Epithelial cell of proximal tubule (primary cell): Measurements from ENCODE around the gene PDE4D. TPM values are rescaled to one million over a fixed set of nuclear protein-coding genes. Genes with fewer than 3 reads are reported as not detected.

Experiments
- DNase-seq: peaks from one replicate; pipeline ENCODE4 v3.0.0-alpha.2; 2011; ENCODE audit warnings: low read depth
- H3K4me3 ChIP-seq: 2 replicates; pipeline ENCODE4 v1.5.1; 2011; ENCODE audit warnings: low read depth, mild to moderate bottlenecking, low read length
- CTCF ChIP-seq: conservative IDR thresholded peaks from 2 replicates; pipeline ENCODE4 v1.5.1; 2012; ENCODE audit warnings: low read depth, mild to moderate bottlenecking, low read length
- total RNA-seq: library from RNA; depleted of rRNA; stranded (reverse); fragments of >200 nt; gene quantifications from 2 replicates; pipeline ENCODE4 v1.2.3, GENCODE V29; 2015

Gene PDE4D
- total RNA-seq, 1 donor from 2014 or later: 18.4 TPM

DNA sequence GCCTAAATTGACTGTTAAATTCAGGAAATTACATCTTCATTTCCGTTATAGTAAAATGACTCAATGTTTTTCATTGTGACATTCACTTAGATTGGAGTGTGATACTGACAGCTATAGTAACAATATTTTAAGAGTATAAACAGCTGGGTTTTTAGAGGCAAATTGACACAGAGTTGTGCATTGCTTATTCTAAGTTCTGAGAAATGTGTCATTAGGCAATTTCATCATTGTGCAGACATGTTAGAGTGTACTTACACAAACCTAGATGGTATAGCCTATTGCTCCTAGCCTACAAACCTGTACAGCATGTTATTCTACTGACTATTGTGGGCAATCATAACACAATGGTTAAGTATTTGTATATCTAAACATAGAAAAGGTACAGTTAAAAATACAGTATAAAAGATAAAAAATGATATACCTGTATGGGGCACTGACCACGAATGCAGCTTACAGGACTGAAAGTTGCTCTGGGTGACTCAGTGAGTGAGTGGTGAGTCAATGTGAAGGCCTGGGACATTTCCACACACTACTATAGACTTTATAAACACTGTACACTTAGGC is 132.7 kb downstream of the PDE4D start:
- no peak overlapping the region for H3K4me3 ChIP-seq
- TF ChIP-seq CTCF: no peak
- DNase-seq: no peak

DNA sequence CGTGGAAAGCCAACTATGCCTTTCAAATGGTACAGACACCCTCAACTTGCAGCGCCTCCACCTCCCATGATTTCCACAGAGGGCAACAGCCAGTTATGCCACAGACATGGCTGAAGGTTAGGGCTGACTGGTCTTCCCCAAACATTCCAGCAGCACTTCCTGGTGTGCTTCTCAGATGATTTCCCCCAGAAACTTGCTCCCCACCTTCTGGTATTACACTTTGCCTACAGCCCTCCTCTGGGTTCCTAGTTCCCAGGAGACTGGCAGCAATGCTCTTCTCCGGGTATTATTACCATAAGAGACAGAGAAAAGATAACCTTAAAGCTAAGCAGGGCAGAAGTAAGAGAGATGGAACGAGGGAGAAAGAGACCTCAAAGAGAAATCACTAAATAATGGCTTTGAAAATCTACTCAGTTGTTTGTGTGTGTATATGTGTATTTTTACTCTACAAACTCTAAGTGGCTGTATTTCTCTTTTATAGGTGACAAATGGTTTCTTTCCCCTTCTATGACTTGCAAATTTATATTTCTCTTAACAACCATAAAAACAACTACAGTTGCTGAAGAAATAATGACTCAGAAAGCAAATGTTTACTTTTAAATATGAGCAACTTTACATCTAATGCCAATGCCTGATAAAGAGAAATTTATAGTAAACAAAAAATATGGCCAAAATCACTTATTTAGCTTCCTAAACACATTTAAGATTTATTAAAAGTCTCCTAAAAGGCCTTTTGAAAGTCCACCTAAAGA is 133.8 kb downstream of the PDE4D start:
- TF ChIP-seq CTCF: no peak
- no peak for DNase-seq
- no peak overlapping the region for H3K4me3 ChIP-seq

GRCh38 chr5:59758566-59758965 is 135.0 kb downstream of the PDE4D start:
- no peak for TF ChIP-seq CTCF

DNA sequence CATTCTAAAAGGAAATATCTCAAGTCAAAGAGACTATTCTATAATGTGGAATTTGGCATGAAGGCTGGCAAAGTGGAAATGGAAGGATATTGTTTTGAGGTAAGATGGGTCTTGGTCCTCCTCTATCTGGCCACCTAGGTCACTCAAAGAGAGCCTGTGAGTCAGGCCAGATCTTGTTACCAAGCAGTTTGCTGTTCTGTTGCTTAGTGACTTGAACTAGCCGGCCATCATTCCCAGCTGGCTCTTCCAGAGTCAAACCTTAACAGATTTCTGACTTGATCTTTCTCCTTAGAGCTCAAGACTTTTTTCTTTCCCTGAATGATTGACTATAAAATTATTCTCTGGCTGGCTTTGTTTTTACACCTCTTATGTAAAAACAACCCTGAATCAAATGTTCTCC is 136.1 kb downstream of the PDE4D start:
- TF ChIP-seq CTCF: no peak
- DNase-seq: no peak
- H3K4me3 ChIP-seq: no peak overlapping the region

More at GRCh38 chr5:59758566-59758965, 135.0 kb downstream of the PDE4D start:
- no peak overlapping the region for H3K4me3 ChIP-seq
- no peak for DNase-seq

DNA sequence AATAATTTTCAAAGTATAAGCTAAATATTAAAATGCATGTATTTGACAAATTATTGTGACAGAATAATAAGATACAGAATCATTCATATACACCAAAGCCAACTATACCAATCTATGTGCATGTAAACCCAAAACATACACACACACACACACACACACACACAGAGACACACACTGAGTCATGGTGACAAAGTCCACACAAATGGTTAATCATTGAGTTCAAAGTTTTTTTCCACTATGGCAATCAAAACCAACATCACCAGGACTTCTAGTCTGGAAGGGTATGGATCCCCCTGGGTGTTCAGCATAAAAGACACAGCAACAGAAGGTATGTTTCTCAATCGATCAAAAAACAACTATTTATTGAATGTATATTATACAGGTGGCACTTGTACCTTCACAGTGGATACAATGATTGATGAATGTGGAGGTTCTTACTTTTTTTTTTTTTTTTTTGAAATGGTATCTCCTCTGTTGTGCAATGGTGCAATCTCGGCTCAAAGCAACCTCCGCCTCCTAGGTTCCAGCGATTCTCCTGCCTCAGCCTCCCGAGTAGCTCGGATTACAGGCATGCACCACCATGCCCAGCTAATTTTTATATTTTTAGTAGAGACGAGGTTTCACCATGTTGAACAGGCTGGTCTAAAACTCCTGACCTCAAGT is 137.0 kb downstream of the PDE4D start:
- DNase-seq: peak; percentile 85
- no peak overlapping the region for H3K4me3 ChIP-seq
- TF ChIP-seq CTCF: no peak

DNA sequence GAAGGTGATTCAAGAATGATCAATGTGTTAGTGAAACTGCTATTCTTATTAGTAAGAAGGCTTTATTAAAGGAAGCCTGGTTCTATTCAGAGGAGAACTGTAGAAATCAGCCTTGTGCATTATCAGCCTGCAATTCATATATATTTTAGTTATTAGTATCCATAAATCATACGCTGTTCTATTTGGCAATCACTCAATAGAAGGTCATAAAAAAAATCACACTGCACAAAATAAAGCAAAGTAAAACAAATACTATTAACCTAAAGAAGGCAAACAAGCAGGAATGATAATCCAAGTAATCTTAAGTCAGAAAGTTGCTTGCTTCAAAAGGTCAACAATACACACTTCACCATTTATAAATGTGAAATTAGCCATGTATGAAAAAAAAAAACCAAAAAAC is 138.1 kb downstream of the PDE4D start:
- DNase-seq: no peak
- no peak for TF ChIP-seq CTCF

DNA sequence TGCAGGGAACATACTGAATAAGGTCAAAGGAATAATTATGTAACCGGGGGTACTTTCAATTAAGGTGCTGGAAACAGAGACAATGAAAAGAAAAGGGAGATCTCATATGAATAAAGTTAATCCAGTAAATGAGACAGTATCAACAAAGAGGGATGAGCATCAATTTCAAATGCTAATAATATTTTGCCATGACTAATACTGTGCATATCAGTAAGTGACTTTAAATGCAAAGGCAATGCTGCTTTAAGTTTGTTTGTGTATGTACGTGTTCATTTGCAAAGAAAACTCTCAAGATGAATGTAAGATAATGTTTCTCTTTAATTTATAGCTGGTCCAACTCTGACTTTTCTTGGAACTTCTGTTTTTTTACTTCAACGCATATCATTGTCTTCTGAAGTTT is 139.9 kb downstream of the PDE4D start:
- TF ChIP-seq CTCF: no peak
- no peak overlapping the region for H3K4me3 ChIP-seq
- no peak for DNase-seq

More for the DNA sequence above, 138.1 kb downstream of the PDE4D start:
- H3K4me3 ChIP-seq: no peak overlapping the region
